Right atrium auricular region (tissue), 2 donors: Measurements from ENCODE around the gene DPM2. TPM values are rescaled to one million over a fixed set of nuclear protein-coding genes. Genes with fewer than 3 reads are reported as not detected.

Experiments
- DNase-seq: peaks from one replicate; pipeline ENCODE4 v3.0.0-alpha.2; 2019; ENCODE audit warnings: low spot score
- H3K27ac ChIP-seq, 2 donors: fragments of 200-600 bp; sonication (generic); 1 replicate in 1 of 2; 2 replicates in 1 of 2; pipeline ENCODE4 v1.5.1; 2016 to 2019
- H3K27me3 ChIP-seq, 2 donors: fragments of 200-600 bp; sonication (generic); one replicate each; pipeline versions ENCODE4 v1.5.1 to v1.6.0; 2017 to 2019
- H3K36me3 ChIP-seq: fragments of 200-600 bp; sonication (generic); one replicate; pipeline ENCODE4 v1.5.1; 2016
- H3K4me1 ChIP-seq, 2 donors: fragments of 200-600 bp; sonication (generic); one replicate each; pipeline versions ENCODE4 v1.5.1 to v1.6.0; 2017 to 2019
- H3K4me3 ChIP-seq, 2 donors: fragments of 200-600 bp; sonication (generic); 1 replicate in 1 of 2; 2 replicates in 1 of 2; pipeline ENCODE4 v1.5.1; 2017 to 2019; ENCODE audit warnings: mild to moderate bottlenecking in 1 of 2, moderate library complexity in 1 of 2
- H3K9me3 ChIP-seq, 2 donors: fragments of 200-600 bp; sonication (generic); one replicate each; pipeline ENCODE4 v1.5.1; 2019
- CTCF ChIP-seq, 2 donors: fragments of 200-600 bp; sonication (generic); IDR thresholded peaks; one replicate each; pipeline ENCODE4 v1.5.1; 2019; ENCODE audit warnings: antibody characterized with exemption in 2 of 2
- total RNA-seq, 2 donors: library from RNA; depleted of rRNA; stranded (reverse); fragments of >200 nt; gene quantifications; one replicate each; pipeline ENCODE4 v1.1.0, GENCODE V29; 2016

The DPM2 gene
- total RNA-seq, 2 donors from 2014 or later, result 4.7 to 11.4 TPM

DNA sequence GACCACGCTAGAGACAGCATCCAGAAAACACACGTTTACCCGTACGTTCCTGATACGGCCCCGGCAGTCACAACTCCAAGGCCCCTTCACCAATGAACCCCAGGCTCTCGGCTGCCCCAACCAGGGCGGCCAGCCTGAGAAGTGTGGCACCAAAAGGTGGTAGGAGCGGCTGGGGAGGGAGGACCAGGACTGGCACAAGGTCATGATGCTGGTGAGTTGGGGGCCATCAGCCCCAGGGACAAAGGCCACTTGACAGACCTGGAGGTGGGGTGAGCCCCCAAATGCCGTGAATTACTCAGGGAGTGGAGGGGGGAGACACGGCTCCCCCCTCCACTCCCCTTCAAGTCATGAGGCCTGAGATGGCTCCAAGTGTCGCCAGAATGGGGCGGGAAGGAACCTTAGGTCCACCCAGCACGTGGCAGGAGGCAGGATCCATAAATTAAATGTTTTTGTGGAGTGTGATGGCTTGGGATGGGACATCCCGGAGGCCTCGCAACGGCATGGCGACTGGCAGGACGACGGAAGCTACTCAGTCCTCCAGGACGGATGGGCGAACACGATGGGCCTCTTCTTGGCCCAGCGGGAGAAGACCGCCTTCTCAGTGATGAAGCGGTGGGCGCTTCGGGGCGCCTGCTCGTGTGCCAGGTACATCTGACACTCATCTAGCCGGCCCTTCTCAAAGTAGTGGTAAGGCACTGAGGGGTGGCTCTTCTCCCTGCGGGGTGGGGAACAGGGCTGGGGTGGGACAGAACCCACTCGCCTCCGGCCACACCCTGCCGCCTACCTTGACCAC is 29.6 kb downstream of the DPM2 start:
- no peak for TF ChIP-seq CTCF (IDR thresholded peaks at IDR 0.05)

DNA sequence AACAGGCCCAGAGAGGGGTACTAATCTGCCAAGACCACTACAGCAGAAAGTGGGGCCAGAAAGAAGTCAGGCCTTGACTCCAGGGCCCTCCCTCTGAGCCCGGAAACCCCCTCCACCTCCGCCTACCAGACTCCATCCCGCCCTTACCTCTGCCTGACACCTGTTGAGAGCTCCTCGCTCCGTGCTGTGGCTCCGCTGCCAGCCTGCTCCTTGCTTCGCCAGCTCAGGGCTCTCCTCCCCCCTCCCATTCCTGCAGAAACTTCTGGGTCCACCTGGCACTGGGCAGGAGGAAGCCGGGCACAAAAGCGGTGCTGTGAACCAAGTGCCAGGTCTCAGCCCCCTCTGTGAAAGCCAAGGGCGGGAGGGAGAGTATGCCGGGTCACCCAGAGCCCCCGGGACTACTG is 31.9 kb downstream of the DPM2 start:
- no peak for DNase-seq
- H3K9me3 ChIP-seq, result no peaks in the 10 kb centered on the region
- no peak overlapping the region for H3K4me3 ChIP-seq
- H3K4me1 ChIP-seq, result peaks cover 0 to 44% of the 10 kb centered on the region in 2 donors
- no peak for TF ChIP-seq CTCF (IDR thresholded peaks at IDR 0.05)
- H3K27ac ChIP-seq, result peak overlapping the region; percentile 11 to 63
- H3K36me3 ChIP-seq, result peaks cover 19% of the 10 kb centered on the region
- H3K27me3 ChIP-seq, result no peaks in the 10 kb centered on the region

More for the DNA sequence above, 29.6 kb downstream of the DPM2 start:
- no peak overlapping the region for H3K4me3 ChIP-seq
- H3K27me3 ChIP-seq, result no peaks in the 10 kb centered on the region
- peaks cover 33% of the 10 kb centered on the region for H3K36me3 ChIP-seq
- no peaks in the 10 kb centered on the region for H3K9me3 ChIP-seq
- H3K4me1 ChIP-seq, result peaks cover 0 to 43% of the 10 kb centered on the region in 2 donors
- H3K27ac ChIP-seq, result no peak overlapping the region
- DNase-seq, result no peak

- DNase-seq, result no peak
- Histone ChIP-seq H3K9me3 (no peaks in the 10 kb centered on the region), H3K27ac (peak overlapping the region; percentile 38 to 63), H3K4me3 (no peak overlapping the region), H3K4me1 (peaks cover 0 to 45% of the 10 kb centered on the region in 2 donors), H3K36me3 (peaks cover 19% of the 10 kb centered on the region), H3K27me3 (no peaks in the 10 kb centered on the region)
- TF ChIP-seq CTCF (IDR thresholded peaks at IDR 0.05), result no peak
Measured at GRCh38 chr9:127905004-127905728, 32.5 kb downstream of the DPM2 start.

- Histone ChIP-seq H3K9me3 (no peaks in the 10 kb centered on the region), H3K36me3 (peaks cover 15% of the 10 kb centered on the region), H3K4me1 (peaks cover 0 to 51% of the 10 kb centered on the region in 2 donors), H3K4me3 (no peak overlapping the region), H3K27ac (peak overlapping the region; percentile 38 to 63), H3K27me3 (no peaks in the 10 kb centered on the region)
- no peak for DNase-seq
- TF ChIP-seq CTCF (IDR thresholded peaks at IDR 0.05), result no peak
Measured at GRCh38 chr9:127904561-127905003, 33.1 kb downstream of the DPM2 start.

GRCh38 chr9:127903557-127904475 is 33.8 kb downstream of the DPM2 start:
- DNase-seq, result peak; percentile 90
- Histone ChIP-seq H3K9me3 (no peaks in the 10 kb centered on the region), H3K4me1 (peaks cover 0 to 54% of the 10 kb centered on the region in 2 donors), H3K27ac (peak overlapping the region; percentile 63 to 77), H3K36me3 (peaks cover 11% of the 10 kb centered on the region), H3K27me3 (no peaks in the 10 kb centered on the region), H3K4me3 (no peak overlapping the region)
- no peak for TF ChIP-seq CTCF (IDR thresholded peaks at IDR 0.05)
